ENCODE measurements around the gene FLII. TPM values are rescaled to one million over a fixed set of nuclear protein-coding genes. Genes with fewer than 3 reads are reported as not detected.

FLII gene
- total RNA-seq, 4 donors from 2014 or later = 244 to 388 (median 274) TPM

GRCh38 chr17:18206962-18207361 lies 51.6 kb downstream of the FLII start:
- no peak for TF ChIP-seq CTCF (IDR thresholded peaks at IDR 0.05; ENCODE audit: low read depth)

DNA sequence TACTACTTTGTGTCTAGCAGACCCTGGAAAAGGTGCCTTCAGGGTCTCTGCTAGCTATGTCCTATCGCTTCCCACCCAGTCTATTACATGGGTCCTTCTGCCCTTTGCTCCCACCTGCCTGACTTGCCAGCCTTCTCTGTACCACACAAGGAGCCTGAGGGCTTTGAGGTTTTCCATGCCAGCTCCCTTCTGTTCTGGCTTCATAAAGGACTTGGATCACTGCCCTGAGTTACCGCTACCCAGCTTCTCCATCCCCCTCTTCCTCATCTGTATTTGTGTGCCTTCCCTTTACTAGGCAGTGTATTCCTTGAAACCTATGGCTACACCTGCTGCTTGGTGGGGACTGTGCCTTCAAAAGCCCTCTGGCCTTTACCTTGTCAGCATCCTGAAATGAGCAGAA lies 52.7 kb downstream of the FLII start:
- no peak for TF ChIP-seq CTCF (IDR thresholded peaks at IDR 0.05; ENCODE audit: low read depth)

DNA sequence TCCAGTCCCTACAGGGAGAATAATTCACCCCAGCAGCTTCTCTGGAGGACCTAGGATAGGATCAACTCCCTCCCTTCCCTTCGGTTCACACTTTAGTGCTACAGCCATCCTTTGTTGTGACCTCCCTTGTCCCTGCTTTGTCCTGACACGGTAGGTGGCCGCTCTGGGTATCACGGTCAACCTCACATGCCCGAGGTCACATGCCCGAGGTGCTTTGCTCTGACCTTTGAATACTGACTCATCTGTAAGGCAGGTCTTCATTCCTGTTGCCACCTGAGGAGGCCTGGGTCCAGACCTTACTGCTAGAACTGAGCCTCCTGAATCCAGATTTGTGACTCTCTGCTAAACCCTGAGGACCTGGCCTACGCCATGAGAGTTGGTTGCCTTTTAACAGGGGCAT lies 55.2 kb downstream of the FLII start:
- no peak for TF ChIP-seq CTCF (IDR thresholded peaks at IDR 0.05; ENCODE audit: low read depth)

DNA sequence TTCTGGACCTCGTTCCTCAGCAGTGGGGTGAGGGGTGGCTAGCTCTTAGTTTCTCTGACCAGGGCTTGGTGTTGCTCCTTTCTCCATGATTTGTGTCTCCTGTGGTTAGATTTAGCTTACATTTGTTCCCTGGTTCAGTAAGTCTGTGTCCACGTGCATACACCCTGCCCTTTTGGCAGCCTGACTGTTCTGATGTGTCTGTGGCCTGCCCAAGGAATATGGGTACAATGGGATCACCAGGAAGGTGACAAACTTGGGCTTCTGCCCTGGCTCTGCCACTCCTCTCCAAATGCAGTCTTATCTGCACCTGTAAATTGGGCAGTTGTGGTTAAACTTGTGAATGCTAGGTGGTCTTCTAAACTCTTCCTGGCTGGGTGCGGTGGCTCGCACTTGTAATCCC lies 57.4 kb downstream of the FLII start:
- TF ChIP-seq CTCF (IDR thresholded peaks at IDR 0.05; ENCODE audit: low read depth) = no peak

DNA sequence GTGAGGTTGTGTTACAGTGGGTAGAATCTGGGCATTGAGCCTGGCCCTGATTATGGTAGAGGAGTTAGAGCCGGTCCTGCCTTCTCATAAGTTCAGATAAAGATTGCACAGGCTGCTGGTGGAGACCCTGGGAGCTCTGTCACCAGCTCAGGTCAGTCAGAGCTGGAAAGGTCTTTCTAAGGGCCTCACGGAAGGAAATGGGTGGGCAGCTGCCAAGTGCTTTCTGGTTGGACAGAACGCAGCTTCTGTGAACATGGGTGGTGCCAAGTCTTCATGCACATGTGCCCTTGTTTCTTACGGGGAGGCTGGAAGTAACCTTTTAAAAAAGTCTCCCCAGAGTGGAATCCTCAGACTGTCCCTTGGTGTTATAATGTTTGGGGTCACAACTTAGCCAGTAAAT lies 60.0 kb downstream of the FLII start:
- TF ChIP-seq CTCF (IDR thresholded peaks at IDR 0.05; ENCODE audit: low read depth) = no peak

DNA sequence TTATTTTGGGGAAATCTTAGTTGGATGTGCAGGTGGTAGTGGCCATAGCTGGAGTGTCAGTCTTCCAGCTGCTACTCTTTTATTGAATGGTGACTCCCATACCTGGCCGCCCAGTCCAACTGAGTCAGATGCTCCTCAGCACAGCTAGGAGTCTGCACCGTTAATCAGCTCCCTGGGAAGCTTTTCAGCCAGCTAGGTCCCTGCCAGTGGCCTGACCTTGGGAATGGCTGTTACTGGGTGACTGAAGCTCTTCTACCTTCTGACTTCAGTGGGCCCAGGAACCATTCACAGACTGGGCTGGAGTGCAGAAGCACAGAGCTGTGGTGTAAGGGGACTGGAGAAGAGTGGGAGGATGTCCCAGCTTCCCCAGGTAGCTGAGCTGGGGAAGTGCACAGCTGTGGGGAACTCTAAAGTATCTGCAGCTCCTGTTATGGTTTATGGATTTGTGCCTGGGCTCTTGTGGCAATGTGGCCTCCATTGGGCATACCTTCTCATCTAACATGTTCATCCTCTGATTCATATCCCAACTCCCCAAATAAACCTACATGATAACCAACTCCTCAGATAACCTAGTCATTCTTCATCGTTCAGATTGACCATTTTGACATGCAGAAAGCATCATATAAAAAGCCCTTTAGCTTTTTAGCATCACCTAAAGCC lies 60.9 kb downstream of the FLII start:
- TF ChIP-seq CTCF (IDR thresholded peaks at IDR 0.05; ENCODE audit: low read depth) = no peak

DNA sequence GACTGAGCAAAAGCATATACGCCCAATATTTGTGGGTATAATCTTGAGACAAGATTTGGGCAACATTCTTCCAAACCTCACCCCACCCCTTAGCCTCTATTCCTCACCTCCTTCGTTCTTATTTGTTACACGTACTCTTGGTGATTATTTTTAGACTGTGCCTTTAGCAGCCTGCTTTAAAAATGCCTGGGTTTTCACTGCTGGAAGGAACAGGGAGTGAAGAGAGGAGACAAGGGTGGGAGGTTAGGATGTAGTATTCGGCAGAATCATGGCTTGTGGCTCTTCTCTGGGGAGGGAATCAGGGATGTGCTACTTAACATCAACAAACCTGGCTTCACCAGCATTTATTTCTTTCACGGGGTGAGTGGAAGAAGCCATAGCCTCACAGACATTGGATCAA lies 63.3 kb downstream of the FLII start:
- TF ChIP-seq CTCF (IDR thresholded peaks at IDR 0.05; ENCODE audit: low read depth) = no peak

Other genes with a start within 250 kb of the FLII start
- 10 to 100 TPM; 10.1 to 18.3 (median 11.5) TPM for gene ATPAF2, start 219.6 kb downstream of the FLII start, total RNA-seq
- gene GID4, start 219.3 kb downstream of the FLII start, total RNA-seq = 10 to 100 TPM; 17.0 to 29.8 (median 19.2) TPM
- gene DRG2, start 170.8 kb downstream of the FLII start, total RNA-seq = 10 to 100 TPM; 27.4 to 46.3 (median 35.7) TPM
- 1 to 10 TPM in 2 of 4 donors, under 1 TPM in 2; 0.44 to 3.2 (median 1.2) TPM for gene MYO15A, start 150.0 kb downstream of the FLII start, total RNA-seq
- gene ALKBH5, start 74.9 kb downstream of the FLII start, total RNA-seq = 10 to 100 TPM; 57.5 to 69.6 (median 67.5) TPM
- gene LLGL1, start 33.1 kb downstream of the FLII start, total RNA-seq = 10 to 100 TPM in 3 of 4 donors, 1 to 10 TPM in 1; 4.2 to 17.7 (median 13.6) TPM
- gene MIEF2, start 1.9 kb upstream of the FLII start, total RNA-seq = 10 to 100 TPM in 1 of 4 donors, 1 to 10 TPM in 3; 5.2 to 11.4 (median 7.9) TPM
- gene TOP3A, start 56.3 kb upstream of the FLII start, total RNA-seq = 10 to 100 TPM; 20.9 to 32.2 (median 27.6) TPM
- gene SMCR8, start 56.6 kb upstream of the FLII start, total RNA-seq = 10 to 100 TPM; 12.7 to 18.2 (median 16.3) TPM
- gene SHMT1, start 104.8 kb upstream of the FLII start, total RNA-seq = 100 to 1,000 TPM in 2 of 4 donors, 10 to 100 TPM in 2; 88.1 to 257 (median 104) TPM
- under 1 TPM in 1 of 4 donors, not detected in 3; 0.85 TPM for gene EVPLL, start 119.0 kb upstream of the FLII start, total RNA-seq
- gene LGALS9C, start 218.1 kb upstream of the FLII start, total RNA-seq = not detected

Measured in subcutaneous adipose tissue (tissue), 4 donors.